Head of caudate nucleus (tissue), 42 donors: ENCODE results near the gene NKD2.

Experiments
- DNase-seq, 42 donors: peaks; one replicate each; pipeline versions ENCODE4 v3.0.0 to v3.0.0-alpha.2; 2020 to 2021; ENCODE audit warnings: mixed read lengths in 7 of 42
- intact Hi-C: fragments of 100-400 bp; cut with DNase I; formaldehyde crosslinking; loops from one replicate; pipeline ENCODE4 v1.15.0; 2022

Gene NKD2

DNA sequence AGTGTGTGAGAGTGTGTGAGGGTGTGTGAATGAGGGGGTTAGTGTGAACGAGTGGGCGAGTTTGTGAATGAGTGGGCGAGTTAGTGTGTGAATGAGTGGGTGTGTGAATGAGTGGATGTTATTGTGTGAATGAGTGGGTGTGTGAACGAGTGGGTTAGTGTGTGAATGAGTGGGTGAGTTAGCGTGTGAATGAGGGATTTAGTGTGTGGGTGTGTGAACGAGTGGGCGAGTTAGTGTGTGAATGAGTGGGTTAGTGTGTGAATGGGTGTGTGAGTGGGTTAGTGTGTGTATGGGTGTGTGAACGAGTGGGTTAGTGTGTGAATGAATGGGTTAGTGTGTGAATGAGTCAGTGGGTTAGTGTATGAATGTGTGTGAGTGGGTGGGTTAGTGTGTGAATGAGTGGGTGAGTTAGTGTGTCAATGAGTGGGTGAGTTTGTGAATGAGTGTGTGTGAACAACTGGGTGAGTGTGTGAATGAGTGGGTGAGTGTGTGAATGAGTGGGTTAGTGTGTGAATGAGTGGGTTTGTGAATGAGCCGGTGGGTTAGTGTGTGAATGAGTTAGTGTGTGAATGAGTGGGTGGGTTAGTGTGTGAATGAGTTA lies 37.5 kb downstream of the NKD2 start:
- intact Hi-C loops, result no loop called here
- peak in 2 of 42 donors; percentile 0 to 2 for DNase-seq

DNA sequence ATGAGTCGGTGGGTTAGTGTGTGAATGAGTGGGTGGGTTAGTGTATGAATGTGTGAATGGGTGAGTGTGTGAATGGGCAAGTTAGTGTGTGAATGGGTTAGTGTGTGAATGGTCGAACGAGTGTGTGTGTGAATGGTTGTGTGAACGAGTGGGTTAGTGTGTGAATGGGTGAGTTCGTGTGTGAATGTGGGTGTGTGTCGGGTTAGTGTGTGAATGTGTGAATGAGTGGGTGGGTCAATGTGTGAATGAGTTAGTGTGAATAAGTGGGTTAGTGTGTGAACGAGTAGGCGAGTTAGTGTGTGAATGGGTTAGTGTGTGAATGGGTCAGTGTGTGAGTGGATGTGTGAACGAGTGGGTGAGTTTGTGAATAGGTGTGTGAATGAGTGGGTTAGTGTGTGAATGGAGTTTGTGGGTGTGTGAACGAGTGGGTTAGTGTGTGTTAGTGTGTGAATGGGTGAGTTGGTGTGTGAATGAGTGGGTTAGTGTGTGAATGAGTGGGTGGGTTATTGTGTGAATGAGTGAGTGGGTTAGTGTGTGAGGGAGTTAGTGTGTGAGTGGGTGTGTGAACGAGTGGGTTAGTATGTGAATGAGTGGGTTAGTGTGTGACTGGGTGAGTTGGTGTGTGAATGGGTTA lies 38.8 kb downstream of the NKD2 start:
- intact Hi-C loops, result no loop called here
- DNase-seq, result no peak

DNA sequence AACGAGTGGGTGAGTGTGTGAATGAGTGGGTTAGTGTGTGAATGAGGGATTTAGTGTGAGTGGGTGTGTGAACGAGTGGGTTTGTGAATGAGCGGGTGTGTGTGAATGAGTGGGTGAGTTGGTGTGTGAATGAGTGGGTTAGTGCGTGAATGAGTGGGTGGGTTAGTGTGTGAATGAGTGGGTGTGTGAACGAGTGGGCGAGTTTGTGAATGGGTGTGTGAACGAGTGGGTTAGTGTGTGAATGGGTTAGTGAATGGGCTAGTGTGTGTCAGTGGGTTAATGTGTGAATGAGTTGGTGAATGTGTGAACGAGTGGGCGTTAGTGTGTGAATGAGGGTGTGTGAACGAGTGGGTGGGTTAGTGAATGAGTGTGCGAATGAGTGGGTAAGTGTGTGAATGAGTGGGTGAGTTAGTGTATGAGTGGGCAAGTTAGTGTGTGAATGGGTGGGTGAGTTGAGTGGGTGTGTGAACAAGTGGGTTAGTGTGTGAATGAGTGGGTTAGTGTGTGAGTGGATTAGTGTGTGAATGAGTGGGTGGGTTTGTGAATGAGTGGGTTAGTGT lies 39.6 kb downstream of the NKD2 start:
- DNase-seq, result peak in 1 of 42 donors; percentile 5
- intact Hi-C loops, result no loop called here

DNA sequence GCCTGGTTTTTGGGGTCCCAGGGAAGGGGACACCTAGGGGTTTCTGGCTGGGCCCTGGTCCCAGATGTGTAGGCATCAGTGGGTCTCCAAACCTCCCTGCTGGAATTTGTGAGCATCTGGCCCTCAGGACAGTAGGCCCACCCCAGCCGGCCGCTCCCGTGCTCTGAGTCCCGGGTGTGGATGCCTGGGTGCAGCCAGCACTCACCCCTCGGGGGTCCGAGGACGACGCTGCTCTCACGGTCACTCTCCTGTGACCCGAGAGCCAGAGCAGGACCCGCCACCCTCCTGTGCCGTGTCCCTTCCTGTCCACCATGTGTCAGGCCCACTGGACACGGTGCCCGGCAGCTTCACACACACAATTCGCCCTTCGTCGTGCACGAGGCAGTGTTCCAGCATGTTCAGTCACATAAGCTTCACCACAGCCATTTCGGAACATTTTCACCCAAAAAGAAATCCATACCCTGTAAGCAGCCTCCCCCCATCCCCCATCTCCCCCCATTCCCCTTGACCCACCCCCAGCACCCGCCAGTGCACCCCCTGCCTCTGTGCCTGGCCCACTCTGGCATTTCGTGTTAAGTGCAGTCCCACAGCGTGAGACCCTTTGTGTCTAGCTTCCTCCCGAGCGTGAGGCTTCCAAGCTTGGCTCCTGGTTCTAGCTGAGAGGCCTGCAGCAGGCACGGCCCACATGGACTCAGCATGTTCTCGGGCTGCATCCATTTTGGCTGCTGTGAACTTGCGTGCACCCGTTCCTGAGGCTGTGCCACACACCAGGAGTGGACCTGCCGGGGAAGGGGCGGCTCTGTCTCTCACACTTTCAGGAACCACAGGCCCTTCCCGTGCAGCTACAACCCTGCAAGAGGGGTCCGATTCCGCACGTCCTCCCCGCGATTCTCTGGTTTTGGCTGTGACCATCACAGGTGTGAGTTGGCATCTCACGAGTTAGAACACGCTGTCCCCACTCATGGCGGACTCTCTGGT lies 40.5 kb downstream of the NKD2 start:
- DNase-seq, result peak in 3 of 42 donors; percentile 0 to 1 (median 1)
- intact Hi-C loops, result no loop called here

DNA sequence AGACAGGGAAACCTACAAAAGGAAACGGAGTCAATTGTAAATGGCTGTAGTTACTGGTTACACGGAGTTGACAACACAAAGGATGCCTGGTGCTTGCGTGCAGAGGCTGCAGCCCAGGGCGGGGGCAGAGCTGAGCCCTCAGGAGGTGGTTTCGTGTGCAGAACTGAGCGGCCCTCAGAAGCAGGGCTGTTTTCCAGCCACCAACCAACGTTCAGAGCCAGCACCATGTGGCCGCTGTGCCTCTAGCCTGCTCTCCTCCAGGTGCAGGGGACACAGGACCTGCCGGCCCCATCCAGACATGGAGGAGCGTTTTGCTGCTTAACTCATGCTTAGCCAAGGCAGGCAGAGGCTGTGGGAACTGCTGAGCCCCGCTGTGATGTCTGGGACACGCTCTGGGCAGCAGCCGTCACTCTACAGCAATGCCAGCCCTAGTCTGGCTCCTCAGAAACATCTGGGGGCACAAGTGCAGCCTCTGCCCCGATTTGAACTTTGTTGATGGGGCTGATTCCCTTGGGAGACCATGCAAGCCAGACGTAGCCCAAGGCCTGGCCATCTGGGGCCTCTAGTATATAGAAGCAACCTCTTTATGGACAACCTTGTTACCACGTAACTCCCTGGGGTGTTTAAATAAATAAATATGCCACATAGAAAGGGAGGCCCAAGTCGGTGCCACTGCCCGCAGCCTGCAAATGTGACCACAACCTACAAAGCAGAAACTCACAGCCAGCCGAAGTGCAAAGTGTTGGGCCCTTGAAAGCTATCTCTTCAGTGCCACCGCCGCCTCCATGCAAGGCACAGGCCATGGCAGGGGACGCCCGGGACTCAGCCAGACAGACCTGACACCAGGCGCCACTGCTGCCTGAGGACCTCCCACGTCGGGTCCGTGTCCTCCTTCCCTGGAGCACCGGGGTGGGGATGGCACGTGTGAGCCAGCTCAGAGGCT lies 42.1 kb downstream of the NKD2 start:
- DNase-seq, result peak in 1 of 42 donors; percentile 1
- intact Hi-C loops, result no loop called here

DNA sequence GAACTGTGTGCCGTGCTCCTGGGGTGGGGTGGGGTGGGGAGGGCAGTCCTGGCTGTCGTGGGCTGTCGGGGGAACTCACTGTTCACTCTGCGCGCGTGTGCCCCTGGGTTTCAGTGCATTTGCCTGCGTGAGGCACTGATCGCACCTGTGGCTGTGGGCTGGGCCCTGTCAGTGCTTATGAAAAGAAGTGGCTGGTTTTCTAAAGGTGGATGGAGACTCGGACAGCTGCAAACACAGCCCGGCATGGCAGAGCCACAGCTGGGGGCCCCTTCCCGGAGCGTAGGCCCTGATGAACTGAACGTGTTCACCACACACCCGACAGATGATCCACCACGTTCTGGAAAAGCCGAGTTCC lies 42.7 kb downstream of the NKD2 start:
- no peak for DNase-seq
- intact Hi-C loops, result no loop called here

DNA sequence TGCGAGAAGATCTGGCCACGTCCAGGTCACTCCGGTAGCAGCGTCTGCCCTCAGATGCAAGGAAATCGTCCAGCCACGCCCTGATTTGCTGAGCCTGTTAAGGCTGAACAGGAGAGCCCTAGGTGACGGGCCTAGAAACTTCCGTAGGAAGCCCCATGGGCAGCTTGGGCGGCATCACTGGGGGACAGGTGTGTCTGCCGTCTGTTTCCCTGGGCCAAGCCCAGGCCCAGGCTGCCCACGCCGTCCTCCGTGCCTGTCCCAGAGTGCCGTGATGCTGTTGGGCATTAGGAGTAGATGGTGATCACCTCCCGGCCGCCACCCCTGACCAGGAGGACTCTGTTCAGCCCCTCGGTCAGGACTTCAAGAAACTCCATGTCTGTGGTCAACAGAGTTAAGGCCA lies 43.5 kb downstream of the NKD2 start:
- DNase-seq, result no peak
- intact Hi-C loops, result no loop called here

DNA sequence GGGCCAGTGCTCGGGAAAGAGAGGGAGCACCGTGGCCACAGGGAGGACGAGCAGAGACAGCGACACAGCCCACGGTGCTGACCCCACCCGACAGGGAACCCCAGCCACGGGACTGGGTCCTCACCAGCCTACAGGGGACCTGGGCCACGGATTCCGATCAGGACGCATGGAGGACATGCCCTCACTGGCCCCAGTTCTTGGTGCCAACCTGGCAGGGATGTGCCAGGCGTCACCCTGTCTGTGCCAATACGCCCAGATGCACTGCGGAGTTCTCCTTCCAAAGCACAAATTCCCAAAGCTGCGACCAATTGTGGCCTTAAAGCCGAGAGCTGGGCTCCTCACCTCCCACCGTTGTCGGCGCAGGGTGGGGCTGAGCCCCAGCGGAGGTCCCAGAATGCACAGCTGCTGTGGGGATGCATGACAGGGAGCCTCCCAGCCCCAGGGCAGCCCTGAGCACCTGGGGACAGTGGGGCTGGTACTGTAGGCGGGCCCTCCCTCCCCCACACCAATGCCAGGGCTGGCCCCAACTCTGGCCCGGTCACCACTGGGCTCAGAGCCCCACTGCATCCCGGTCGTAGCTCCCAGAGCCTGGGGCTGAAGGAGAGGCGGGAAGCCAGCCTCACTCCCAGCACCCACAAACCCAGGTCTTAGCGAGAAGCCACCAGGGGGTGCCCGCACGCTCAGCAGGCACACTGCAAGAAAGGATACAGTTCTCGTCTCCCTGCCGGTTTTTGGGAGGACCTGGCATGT lies 44.2 kb downstream of the NKD2 start:
- DNase-seq, result peak in 1 of 42 donors; percentile 10
- intact Hi-C loops, result no loop called here

DNA sequence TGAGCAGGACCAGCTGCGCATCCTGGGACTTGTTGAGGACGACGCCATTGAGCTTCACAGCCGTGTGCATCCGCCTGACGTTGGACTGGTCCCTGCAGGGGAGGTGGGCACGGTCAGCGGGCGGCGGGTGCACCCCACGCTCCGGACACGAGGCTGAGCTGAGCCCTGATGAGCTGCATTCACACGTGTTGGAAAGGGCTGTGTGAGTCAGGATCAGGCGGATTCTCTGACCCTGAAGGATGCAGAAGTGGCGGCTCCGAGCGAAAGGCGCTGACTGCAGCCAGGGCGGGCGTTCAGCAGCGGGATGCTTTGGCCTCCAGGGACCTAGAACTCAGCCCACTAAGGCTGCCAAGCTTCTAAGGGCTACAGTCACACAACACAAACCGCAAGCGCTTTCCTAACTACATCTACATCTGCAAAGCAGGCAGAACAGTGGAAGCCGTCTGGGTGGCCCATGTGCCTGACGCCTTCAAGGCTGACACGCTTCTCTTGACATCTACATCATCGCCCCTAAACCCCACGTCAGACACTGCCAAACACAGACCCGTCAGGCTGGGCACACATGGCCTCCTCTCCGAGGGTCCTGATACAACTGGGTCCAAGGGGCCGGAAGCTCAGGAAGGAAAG lies 44.9 kb downstream of the NKD2 start:
- intact Hi-C loops, result no loop called here
- no peak for DNase-seq

DNA sequence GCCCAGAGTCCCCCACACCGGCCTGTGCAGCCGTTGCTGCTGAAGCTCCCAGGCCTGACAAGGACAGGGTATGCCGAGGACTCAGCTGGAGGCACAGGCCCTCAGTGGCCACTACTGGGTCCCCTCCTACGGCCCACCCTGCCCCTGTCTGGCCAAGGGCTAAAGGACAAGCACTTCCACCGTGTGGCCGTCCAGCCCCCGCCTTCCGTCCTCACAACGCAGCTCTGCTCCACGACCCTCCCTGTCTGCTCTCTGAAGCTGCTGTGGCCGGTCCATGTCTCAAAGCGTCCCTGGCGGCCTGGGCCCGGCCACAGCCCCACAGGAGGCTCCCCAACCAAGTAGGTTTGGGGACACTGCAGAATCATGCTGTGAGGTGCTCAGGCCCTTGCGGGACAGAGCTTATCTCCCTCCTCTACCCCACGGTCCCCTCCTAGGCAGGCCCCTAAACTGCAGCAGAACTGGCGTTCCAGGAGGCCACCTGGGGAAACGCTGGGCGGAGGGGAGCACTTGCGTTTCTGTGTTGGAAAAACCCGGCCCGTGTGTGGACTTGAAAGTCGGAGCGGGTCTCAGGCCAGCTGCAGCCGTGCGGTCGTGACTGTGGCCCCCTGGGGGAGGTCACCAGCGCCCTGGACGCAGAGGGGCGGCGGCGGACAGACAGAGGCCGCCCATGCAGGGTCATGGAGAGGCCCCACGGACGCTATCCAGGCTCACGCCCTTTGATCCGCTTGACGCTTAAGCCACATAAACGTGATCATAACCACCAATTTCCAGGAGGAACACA lies 45.6 kb downstream of the NKD2 start:
- DNase-seq, result no peak
- intact Hi-C loops, result no loop called here

DNA sequence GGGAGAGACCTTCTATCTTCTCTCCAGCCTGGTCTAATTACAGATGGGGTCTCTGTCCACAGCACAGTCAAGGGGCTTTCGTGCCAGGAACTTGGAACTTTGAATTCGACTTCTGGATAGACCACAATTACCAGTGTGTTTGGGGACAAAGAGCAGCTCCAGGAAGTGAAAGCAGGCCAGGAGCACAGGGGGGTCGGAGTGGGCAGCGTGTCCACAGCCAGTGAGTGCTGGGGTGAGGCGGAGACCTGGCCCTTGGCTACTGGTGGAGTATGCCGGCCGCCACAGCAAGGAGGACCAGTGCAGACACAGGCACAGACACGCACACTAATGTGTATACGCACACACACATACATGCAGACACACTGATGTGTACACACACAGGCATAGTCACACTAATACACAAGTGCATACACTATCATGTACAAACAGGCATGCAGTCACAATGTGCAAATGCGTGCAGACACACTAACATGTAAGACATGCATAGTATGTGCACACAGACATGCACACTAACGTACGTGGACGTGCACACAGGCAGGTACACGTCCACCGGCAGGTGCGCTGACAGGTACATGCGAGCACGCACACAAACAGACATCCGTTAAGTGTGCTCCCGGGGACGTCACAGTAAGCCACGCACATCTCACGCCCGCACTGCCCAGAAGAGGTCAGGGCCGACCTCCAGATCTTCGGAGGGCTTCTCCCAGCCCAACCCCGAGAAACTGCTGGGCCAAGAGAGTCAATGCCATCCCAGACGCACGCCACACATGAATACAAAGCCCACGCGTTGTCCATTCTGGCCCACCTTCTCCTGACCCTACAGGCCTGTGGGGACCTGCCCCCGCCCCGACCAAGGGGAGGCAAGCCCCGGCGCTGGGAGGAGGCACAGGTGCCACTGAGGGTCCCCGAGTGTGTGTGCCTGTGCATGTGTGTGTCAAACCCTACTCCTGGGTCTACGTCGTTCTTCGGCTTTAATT lies 46.5 kb downstream of the NKD2 start:
- intact Hi-C loops, result no loop called here
- DNase-seq, result no peak

DNA sequence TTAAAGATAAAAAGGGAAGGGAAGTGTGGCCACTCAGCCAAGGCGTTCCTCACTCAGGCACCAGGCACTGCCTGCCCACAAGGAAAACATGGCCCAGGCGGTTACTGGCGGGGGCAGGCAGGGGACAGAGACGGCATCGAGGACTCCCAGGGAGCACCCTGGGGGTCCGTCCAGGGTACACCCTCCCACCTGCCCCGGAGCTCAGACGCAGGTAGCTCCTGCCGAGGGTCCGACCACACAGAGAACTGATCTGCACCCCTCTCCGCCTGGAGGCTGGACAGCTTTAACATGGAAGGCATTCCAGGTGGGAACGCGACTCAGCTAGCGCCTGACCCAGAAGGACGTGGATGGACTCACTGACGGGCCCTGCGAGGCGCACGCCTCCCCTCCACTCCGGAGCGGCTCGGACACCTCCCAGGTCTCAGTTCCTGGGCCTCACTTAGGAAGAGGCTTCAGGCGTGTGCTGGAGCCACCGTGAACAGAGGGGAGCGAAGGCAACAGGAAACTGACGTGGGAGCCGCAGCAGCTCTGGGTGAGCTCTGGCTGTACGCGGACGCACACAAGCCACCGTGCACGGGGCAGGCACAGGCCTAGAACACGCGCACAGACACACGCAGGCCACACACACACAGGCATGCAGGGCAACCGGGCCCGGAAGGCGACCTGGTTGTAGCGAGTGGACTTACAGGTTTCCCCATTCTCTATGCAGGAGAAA lies 47.5 kb downstream of the NKD2 start:
- no peak for DNase-seq
- intact Hi-C loops, result no loop called here

DNA sequence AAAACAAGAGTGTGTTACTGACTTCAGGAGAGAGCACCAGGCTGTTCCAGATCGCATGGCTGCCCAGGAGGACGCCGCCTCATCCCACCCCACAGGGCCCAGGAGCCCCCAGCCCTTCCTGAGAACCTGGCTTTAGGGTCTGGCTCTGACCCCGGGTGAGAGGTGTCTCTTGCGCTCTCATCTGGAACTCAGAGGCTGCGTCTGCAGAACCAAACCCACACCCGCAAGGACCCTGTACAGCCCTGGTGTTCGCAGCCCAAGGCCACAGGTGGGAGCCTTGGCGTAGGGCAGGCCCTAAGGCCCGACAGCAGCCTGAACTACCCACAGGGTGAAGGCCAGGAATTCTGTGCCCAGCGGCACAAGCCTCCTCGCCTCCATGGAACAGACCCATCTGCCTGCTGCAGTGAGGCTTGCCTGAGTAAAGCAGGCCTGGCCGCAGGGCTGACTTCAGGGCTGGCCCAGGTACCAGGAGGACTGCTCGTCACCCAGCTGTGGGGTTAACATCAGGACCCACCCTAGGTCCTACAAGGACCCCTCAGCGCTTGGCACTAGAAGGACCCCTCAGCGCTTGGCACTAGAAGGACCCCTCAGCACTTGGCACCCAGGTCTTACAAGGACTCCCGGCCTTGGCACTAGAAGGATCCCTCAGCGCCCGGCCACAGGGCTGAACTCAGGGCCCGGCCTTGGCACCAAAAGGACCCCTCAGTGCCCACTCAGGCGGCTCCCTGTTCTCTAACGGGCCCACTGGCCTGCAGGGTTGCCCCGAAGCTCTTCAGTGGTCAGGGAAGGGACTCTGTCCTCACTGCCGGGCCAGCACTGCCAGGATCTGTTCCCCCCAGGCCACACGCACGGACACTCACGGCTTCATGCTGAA lies 48.2 kb downstream of the NKD2 start:
- DNase-seq, result no peak
- intact Hi-C loops, result no loop called here

DNA sequence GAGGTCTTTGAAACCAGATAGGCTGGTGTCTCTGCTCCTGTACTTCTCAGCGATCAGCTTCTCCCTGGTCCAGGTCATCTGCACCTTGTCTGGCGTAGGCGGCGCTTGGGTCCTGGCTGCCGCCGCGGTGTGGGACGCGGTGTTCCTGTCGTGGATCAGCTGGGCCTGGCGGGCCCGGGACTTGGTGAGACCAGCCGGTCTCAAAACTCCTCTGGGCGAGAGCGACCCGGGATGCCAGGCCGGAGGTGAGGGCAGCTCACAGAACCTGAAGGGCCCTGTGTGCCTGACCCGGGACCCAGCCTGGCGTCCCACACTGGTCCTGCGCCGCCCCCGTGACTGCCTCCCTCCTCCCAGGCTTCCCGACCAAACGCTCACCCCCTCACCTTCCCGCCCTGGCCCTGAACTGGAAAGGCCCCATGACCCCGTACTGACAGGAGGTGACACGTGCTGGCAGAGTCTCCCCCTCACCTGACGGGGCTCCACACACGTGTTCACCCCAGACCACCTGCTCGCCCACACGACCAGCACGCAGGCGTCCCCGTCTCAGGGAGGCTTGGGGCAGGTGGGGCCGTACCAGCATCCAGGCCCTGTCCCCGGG lies 49.0 kb downstream of the NKD2 start:
- intact Hi-C loops, result no loop called here
- no peak for DNase-seq
